Measurements from ENCODE around the gene EFS. TPM values are rescaled to one million over a fixed set of nuclear protein-coding genes. Genes with fewer than 3 reads are reported as not detected.
"Not testable (repeated sequence)": the region's sequence is repeated elsewhere in the genome, so short reads cannot be mapped to it uniquely, and the experiment has no call there.

EFS gene
- total RNA-seq, 2 experiments from 2014 or later = not detected

DNA sequence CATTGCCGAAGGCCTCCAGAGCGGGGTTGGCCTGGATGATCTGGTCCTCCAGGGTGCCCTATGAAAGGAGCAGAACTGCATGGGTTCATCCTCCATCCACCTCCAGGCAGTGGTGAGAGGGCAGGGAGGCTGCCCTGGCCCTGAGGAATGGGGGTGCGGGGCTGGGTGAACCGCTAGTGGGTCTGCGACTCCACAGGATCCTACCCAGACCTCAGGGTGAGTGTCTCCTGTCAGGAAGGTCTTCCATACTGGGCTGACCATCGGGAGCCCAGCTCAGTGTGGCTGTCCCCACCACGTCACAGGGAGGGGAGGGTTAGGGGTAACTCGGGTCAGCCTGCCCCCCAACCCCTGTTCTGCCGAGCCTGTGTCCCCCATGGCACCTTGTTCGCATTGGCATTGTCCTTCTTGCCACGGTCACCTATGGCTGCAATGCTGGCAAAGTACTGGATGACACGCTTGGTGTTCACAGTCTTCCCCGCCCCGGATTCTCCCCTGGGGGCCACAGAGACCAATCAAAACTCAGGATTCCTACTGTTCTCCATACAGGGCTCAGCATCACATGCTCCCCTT lies 39.4 kb upstream of the EFS start:
- Mint-ChIP-seq H3K27me3 (no peaks in the 10 kb centered on the region), H3K4me3 (no peak overlapping the region), H3K36me3 (ENCODE audit: low read depth) (no peaks in the 10 kb centered on the region), H3K4me1 (no peaks in the 10 kb centered on the region), H3K27ac (no peak overlapping the region), H3K9me3 (no peaks in the 10 kb centered on the region)
- ChIA-PET CTCF (no interaction called here), POLR2A (no interaction called here)
- no peak for DNase-seq

DNA sequence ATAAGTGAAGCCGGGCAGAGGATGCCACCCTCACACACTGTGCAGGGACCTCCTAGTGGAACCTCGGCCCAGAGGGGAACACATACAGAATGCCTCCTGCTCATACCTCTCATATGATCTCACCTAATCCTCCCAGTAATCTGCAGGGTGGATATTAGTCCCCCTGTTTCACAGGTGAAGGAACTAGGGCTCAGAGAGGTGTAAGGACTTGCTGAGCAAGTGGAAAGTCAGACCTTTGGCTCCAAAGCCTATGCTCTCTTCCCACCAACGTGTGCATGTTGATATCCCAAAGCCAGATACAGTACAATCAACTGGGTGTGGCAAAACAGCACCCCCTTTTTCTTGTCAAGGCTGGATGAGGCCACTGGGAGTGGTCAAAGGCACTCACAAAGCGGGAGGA lies 38.9 kb upstream of the EFS start:
- no peak overlapping the region for H3K27ac Mint-ChIP-seq
- H3K36me3 Mint-ChIP-seq (ENCODE audit: low read depth) = no peaks in the 10 kb centered on the region
- no peak overlapping the region for H3K4me3 Mint-ChIP-seq
- no peaks in the 10 kb centered on the region for H3K9me3 Mint-ChIP-seq
- CTCF ChIA-PET = no interaction called here
- no peaks in the 10 kb centered on the region for H3K27me3 Mint-ChIP-seq
- POLR2A ChIA-PET = no interaction called here
- H3K4me1 Mint-ChIP-seq = no peaks in the 10 kb centered on the region
- DNase-seq = no peak

GRCh38 chr14:23403139-23403438 lies 38.1 kb upstream of the EFS start:
- CTCF ChIA-PET = interaction anchor here (1.0 kb wide), 1 partner anchor 45 kb away, joined by 3 read pairs; no protein-coding TSS in a partner anchor
- no peak overlapping the region for H3K4me3 Mint-ChIP-seq
- H3K9me3 Mint-ChIP-seq = no peaks in the 10 kb centered on the region
- H3K27ac Mint-ChIP-seq = no peak overlapping the region
- no peaks in the 10 kb centered on the region for H3K36me3 Mint-ChIP-seq (ENCODE audit: low read depth)
- H3K4me1 Mint-ChIP-seq = no peaks in the 10 kb centered on the region
- no peaks in the 10 kb centered on the region for H3K27me3 Mint-ChIP-seq
- no peak for DNase-seq
- POLR2A ChIA-PET = no interaction called here

GRCh38 chr14:23402296-23403138 lies 37.5 kb upstream of the EFS start:
- no peaks in the 10 kb centered on the region for H3K36me3 Mint-ChIP-seq (ENCODE audit: low read depth)
- no peak overlapping the region for H3K4me3 Mint-ChIP-seq
- ChIA-PET CTCF (interaction anchor here (1.0 kb wide), 1 partner anchor 44 kb away, joined by 3 read pairs; no protein-coding TSS in a partner anchor), POLR2A (no interaction called here)
- DNase-seq = no peak
- H3K27ac Mint-ChIP-seq = no peak overlapping the region
- H3K9me3 Mint-ChIP-seq = no peaks in the 10 kb centered on the region
- H3K4me1 Mint-ChIP-seq = no peaks in the 10 kb centered on the region
- no peaks in the 10 kb centered on the region for H3K27me3 Mint-ChIP-seq

GRCh38 chr14:23401291-23401690 lies 36.3 kb upstream of the EFS start:
- Mint-ChIP-seq H3K27ac (no peak overlapping the region), H3K4me1 (no peaks in the 10 kb centered on the region), H3K27me3 (no peaks in the 10 kb centered on the region), H3K4me3 (no peak overlapping the region), H3K9me3 (no peaks in the 10 kb centered on the region), H3K36me3 (ENCODE audit: low read depth) (no peaks in the 10 kb centered on the region)
- ChIA-PET CTCF (no interaction called here), POLR2A (no interaction called here)
- DNase-seq = no peak

DNA sequence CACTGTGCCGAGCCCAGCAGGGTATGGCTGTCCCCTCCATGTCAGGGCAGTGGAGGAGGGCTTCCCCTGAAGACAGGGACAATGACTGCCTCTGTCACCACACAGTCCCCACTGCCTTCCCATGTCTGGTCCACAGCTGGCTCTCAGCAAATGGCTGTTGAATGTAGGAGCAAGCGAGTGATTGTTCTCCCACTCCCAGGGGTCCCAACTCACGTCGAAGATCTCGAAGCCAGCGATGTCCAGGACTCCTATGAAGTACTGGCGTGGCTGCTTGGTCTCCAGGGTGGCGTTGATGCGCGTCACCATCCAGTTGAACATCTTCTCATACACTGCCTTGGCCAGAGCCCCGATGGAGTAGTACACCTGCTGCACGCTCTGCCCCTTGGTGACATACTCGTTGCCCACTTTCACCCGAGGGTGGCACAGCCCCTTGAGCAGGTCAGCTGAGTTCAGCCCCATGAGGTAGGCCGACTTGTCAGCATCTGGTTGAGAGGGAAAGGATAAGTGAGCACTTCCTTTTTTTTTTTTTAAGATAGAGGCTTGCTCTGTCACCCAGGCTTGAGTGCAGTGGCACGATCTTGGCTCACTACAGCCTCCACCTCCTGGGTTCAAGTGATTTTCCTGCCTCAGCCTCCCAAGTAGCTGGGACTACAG lies 35.7 kb upstream of the EFS start:
- POLR2A ChIA-PET; H3K9me3 Mint-ChIP-seq; H3K27me3 Mint-ChIP-seq; DNase-seq; H3K4me1 Mint-ChIP-seq; H3K4me3 Mint-ChIP-seq; CTCF ChIA-PET; H3K36me3 Mint-ChIP-seq (ENCODE audit: low read depth); H3K27ac Mint-ChIP-seq: not testable (repeated sequence)

DNA sequence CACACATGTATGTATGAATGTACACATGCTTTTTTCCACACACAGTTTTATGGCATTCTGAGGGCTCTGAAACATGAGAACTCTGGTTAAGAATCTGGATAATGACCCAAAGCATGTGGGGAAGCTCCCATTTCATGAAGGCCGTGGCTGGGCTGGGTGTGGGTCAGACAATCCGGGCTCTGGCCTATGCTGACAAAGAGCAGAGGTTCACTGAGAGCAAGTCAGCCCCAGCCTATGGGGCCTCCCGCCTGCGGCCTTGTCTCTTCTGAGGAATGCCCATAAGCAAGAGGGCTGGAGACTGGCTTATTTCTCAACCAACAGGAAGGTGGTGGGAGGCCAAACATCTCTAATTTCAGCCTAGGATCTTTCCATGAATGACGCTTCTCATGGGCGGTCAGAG lies 34.6 kb upstream of the EFS start:
- H3K27me3 Mint-ChIP-seq = no peaks in the 10 kb centered on the region
- no peaks in the 10 kb centered on the region for H3K36me3 Mint-ChIP-seq (ENCODE audit: low read depth)
- DNase-seq = no peak
- ChIA-PET POLR2A (no interaction called here), CTCF (no interaction called here)
- H3K27ac Mint-ChIP-seq = no peak overlapping the region
- no peaks in the 10 kb centered on the region for H3K4me1 Mint-ChIP-seq
- no peaks in the 10 kb centered on the region for H3K9me3 Mint-ChIP-seq
- H3K4me3 Mint-ChIP-seq = no peak overlapping the region

DNA sequence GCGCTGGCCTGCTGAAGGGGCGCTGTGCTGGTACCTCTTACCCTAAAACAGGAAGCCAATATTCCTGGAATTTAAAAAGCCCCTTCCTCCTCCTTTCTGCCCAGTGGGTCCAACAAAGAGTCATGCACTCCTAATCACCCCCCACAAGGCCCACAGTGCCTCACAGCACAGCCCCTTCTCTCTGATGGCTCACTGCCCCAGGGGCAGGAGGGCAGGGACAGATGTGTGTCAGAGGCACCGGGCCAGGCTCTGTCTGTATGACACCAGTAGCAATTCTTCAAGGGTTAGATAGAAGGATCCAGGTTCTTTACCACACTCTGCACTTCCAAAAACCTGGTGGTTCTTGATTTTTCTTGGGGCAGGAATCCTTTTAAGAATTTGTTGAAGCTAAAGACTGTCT lies 34.2 kb upstream of the EFS start:
- Mint-ChIP-seq H3K4me3 (no peak overlapping the region), H3K9me3 (no peaks in the 10 kb centered on the region), H3K4me1 (no peaks in the 10 kb centered on the region), H3K27ac (no peak overlapping the region), H3K36me3 (ENCODE audit: low read depth) (no peaks in the 10 kb centered on the region), H3K27me3 (no peaks in the 10 kb centered on the region)
- POLR2A ChIA-PET = no interaction called here
- DNase-seq = no peak
- CTCF ChIA-PET = interaction anchor here (1.5 kb wide), 1 partner anchor 17 kb away, joined by 3 read pairs; no protein-coding TSS in a partner anchor

DNA sequence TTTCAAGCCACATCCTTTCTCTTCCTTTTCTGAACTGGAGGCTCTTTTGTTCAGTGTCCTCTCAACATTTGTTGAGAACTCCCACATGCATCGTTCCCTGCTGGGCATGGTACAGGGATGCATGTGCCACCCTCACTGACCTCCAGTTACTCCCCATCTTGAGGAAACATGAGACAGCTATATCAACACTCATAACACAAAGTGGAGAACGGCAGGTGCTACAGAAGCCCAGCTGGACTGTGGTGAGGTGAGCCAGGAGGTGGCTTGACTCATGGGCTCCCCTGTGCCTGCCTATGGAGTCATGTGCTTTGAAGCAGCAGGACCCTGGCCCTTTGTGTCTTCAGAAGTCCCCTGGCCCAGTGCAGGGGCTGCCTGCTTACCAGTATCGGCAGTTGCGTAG lies 33.4 kb upstream of the EFS start:
- CTCF ChIA-PET = interaction anchor here (1.4 to 1.5 kb wide), 2 partner anchors 17 to 32 kb away, joined by 3 read pairs; no protein-coding TSS in a partner anchor
- Mint-ChIP-seq H3K27ac (no peak overlapping the region), H3K4me1 (no peaks in the 10 kb centered on the region)

GRCh38 chr14:23396781-23397407 lies 31.9 kb upstream of the EFS start:
- Mint-ChIP-seq H3K27ac (no peak overlapping the region), H3K9me3 (no peaks in the 10 kb centered on the region), H3K4me3 (no peak overlapping the region), H3K36me3 (ENCODE audit: low read depth) (no peaks in the 10 kb centered on the region), H3K4me1 (no peaks in the 10 kb centered on the region), H3K27me3 (no peaks in the 10 kb centered on the region)
- POLR2A ChIA-PET = no interaction called here
- CTCF ChIA-PET = interaction anchor here (1.4 kb wide), 1 partner anchor 31 kb away, joined by 3 read pairs; no protein-coding TSS in a partner anchor
- no peak for DNase-seq

More for the DNA sequence above, 33.4 kb upstream of the EFS start:
- DNase-seq = no peak
- no peaks in the 10 kb centered on the region for H3K27me3 Mint-ChIP-seq
- H3K36me3 Mint-ChIP-seq (ENCODE audit: low read depth) = no peaks in the 10 kb centered on the region
- H3K9me3 Mint-ChIP-seq = no peaks in the 10 kb centered on the region
- no peak overlapping the region for H3K4me3 Mint-ChIP-seq
- POLR2A ChIA-PET = no interaction called here

GRCh38 chr14:23396126-23396525 lies 31.2 kb upstream of the EFS start:
- DNase-seq = no peak
- ChIA-PET CTCF (no interaction called here), POLR2A (no interaction called here)
- Mint-ChIP-seq H3K27me3 (peaks cover 2% of the 10 kb centered on the region), H3K4me3 (no peak overlapping the region), H3K9me3 (no peaks in the 10 kb centered on the region), H3K36me3 (ENCODE audit: low read depth) (no peaks in the 10 kb centered on the region), H3K27ac (no peak overlapping the region), H3K4me1 (no peaks in the 10 kb centered on the region)

GRCh38 chr14:23392613-23393012 lies 27.6 kb upstream of the EFS start:
- Mint-ChIP-seq H3K4me3 (no peak overlapping the region), H3K27ac (no peak overlapping the region), H3K4me1 (no peaks in the 10 kb centered on the region), H3K27me3 (peaks cover 3% of the 10 kb centered on the region), H3K9me3 (no peaks in the 10 kb centered on the region), H3K36me3 (ENCODE audit: low read depth) (no peaks in the 10 kb centered on the region)
- POLR2A ChIA-PET = no interaction called here
- CTCF ChIA-PET = interaction anchor here (2.3 to 2.5 kb wide), 2 partner anchors 10 to 13 kb away, joined by 12 read pairs; no protein-coding TSS in a partner anchor
- DNase-seq = no peak

- H3K27me3 Mint-ChIP-seq; H3K4me3 Mint-ChIP-seq; H3K4me1 Mint-ChIP-seq; H3K36me3 Mint-ChIP-seq (ENCODE audit: low read depth); POLR2A ChIA-PET; DNase-seq; H3K9me3 Mint-ChIP-seq; H3K27ac Mint-ChIP-seq: not testable (repeated sequence)
- CTCF ChIA-PET = interaction anchor here (0.7 to 1.5 kb wide), 2 partner anchors 9 to 133 kb away, joined by 3 read pairs; no protein-coding TSS in a partner anchor
Measured at GRCh38 chr14:23389871-23390270, 24.9 kb upstream of the EFS start.
